Mucosa of rectum (tissue), 2 donors: ENCODE measurements around the gene HDGFL2.
A peak's percentile ranks its signal among the peaks of the same experiment; 100 is the strongest.

Experiments
- H3K27ac ChIP-seq, 2 donors: one replicate each; pipeline ENCODE4 v1.7.0; 2013; ENCODE audit warnings: inconsistent platforms in 2 of 2, low read depth in 2 of 2, low read length in 2 of 2
- H3K27me3 ChIP-seq, 2 donors: one replicate each; pipeline ENCODE4 v1.7.0; 2013; ENCODE audit warnings: low read length in 2 of 2; ENCODE audit not compliant: control insufficient read depth in 2 of 2, insufficient read depth in 2 of 2
- H3K36me3 ChIP-seq, 2 donors: one replicate each; pipeline ENCODE4 v1.7.0; 2013; ENCODE audit warnings: low read length in 2 of 2; ENCODE audit not compliant: control insufficient read depth in 2 of 2, insufficient read depth in 2 of 2
- H3K4me1 ChIP-seq, 2 donors: one replicate each; pipeline ENCODE4 v1.7.0; 2013; ENCODE audit warnings: low read length in 2 of 2, mild to moderate bottlenecking in 1 of 2; ENCODE audit not compliant: control insufficient read depth in 2 of 2, insufficient read depth in 2 of 2
- H3K4me3 ChIP-seq, 2 donors: one replicate each; pipeline ENCODE4 v1.7.0; 2013; ENCODE audit warnings: low read length in 2 of 2
- H3K9ac ChIP-seq, 2 donors: one replicate each; pipeline ENCODE4 v1.7.0; 2013; ENCODE audit warnings: low read length in 2 of 2, low read depth in 1 of 2, mild to moderate bottlenecking in 1 of 2
- H3K9me3 ChIP-seq, 2 donors: one replicate each; pipeline ENCODE4 v1.7.0; 2013; ENCODE audit warnings: low read length in 2 of 2; ENCODE audit not compliant: control insufficient read depth in 2 of 2
- donor health status: healthy.
- donor health status: Normal muscosa, but diverticular disease.

The HDGFL2 gene

GRCh38 chr19:4515732-4516131 is 43.6 kb downstream of the HDGFL2 start:
- H3K36me3 ChIP-seq = no peaks in the 10 kb centered on the region
- H3K27ac ChIP-seq = no peak overlapping the region
- H3K4me1 ChIP-seq = no peaks in the 10 kb centered on the region
- H3K9ac ChIP-seq = no peak overlapping the region
- H3K9me3 ChIP-seq = no peaks in the 10 kb centered on the region
- H3K27me3 ChIP-seq = no peaks in the 10 kb centered on the region
- no peak overlapping the region for H3K4me3 ChIP-seq

GRCh38 chr19:4516199-4516938 is 44.3 kb downstream of the HDGFL2 start:
- no peaks in the 10 kb centered on the region for H3K36me3 ChIP-seq
- H3K27me3 ChIP-seq = no peaks in the 10 kb centered on the region
- H3K9ac ChIP-seq = no peak overlapping the region
- H3K9me3 ChIP-seq = no peaks in the 10 kb centered on the region
- no peak overlapping the region for H3K27ac ChIP-seq
- H3K4me1 ChIP-seq = no peaks in the 10 kb centered on the region
- no peak overlapping the region for H3K4me3 ChIP-seq

GRCh38 chr19:4516939-4517300 is 44.8 kb downstream of the HDGFL2 start:
- H3K4me1 ChIP-seq = no peaks in the 10 kb centered on the region
- H3K27ac ChIP-seq = no peak overlapping the region
- H3K4me3 ChIP-seq = no peak overlapping the region
- H3K9ac ChIP-seq = no peak overlapping the region
- H3K36me3 ChIP-seq = no peaks in the 10 kb centered on the region
- H3K27me3 ChIP-seq = no peaks in the 10 kb centered on the region
- no peaks in the 10 kb centered on the region for H3K9me3 ChIP-seq

- Histone ChIP-seq H3K4me3 (no peak overlapping the region), H3K27me3 (no peaks in the 10 kb centered on the region), H3K9ac (no peak overlapping the region), H3K36me3 (no peaks in the 10 kb centered on the region), H3K4me1 (no peaks in the 10 kb centered on the region), H3K27ac (peak overlapping the region in 1 of 2 donors; percentile 56), H3K9me3 (no peaks in the 10 kb centered on the region)
These were observed 45.5 kb downstream of the HDGFL2 start for GRCh38 chr19:4517451-4518057.

GRCh38 chr19:4518345-4519171 is 46.5 kb downstream of the HDGFL2 start, which contains the start of gene PLIN4:
Gene PLIN4 (minus strand): TSS chr19:4518486. CDS start chr19:4518272, 214 bp downstream.
- H3K9me3 ChIP-seq = no peaks in the 10 kb centered on the region
- H3K27me3 ChIP-seq = no peaks in the 10 kb centered on the region
- no peak within 1 kb of the TSS for H3K4me3 ChIP-seq
- peak within 1 kb of the TSS in 1 of 2 donors; percentile 2 for H3K9ac ChIP-seq
- H3K27ac ChIP-seq = peak within 1 kb of the TSS in 1 of 2 donors; percentile 72
- H3K4me1 ChIP-seq = no peaks in the 10 kb centered on the region
- H3K36me3 ChIP-seq = no peaks in the 10 kb centered on the region

- Histone ChIP-seq H3K27ac (peak overlapping the region in 1 of 2 donors; percentile 72), H3K9ac (peak overlapping the region in 1 of 2 donors; percentile 2), H3K4me3 (no peak overlapping the region), H3K36me3 (no peaks in the 10 kb centered on the region), H3K4me1 (no peaks in the 10 kb centered on the region), H3K9me3 (no peaks in the 10 kb centered on the region), H3K27me3 (no peaks in the 10 kb centered on the region)
These were observed 47.0 kb downstream of the HDGFL2 start for GRCh38 chr19:4519172-4519496.

GRCh38 chr19:4519521-4520277 is 47.6 kb downstream of the HDGFL2 start:
- Histone ChIP-seq H3K4me1 (no peaks in the 10 kb centered on the region), H3K9me3 (no peaks in the 10 kb centered on the region), H3K27me3 (no peaks in the 10 kb centered on the region), H3K4me3 (no peak overlapping the region), H3K36me3 (no peaks in the 10 kb centered on the region), H3K27ac (peak overlapping the region in 1 of 2 donors; percentile 72), H3K9ac (no peak overlapping the region)

- Histone ChIP-seq H3K36me3 (no peaks in the 10 kb centered on the region), H3K27me3 (no peaks in the 10 kb centered on the region), H3K4me1 (no peaks in the 10 kb centered on the region), H3K4me3 (no peak overlapping the region), H3K9me3 (no peaks in the 10 kb centered on the region), H3K27ac (no peak overlapping the region), H3K9ac (no peak overlapping the region)
These were observed 49.2 kb downstream of the HDGFL2 start for GRCh38 chr19:4521170-4521887.

GRCh38 chr19:4521888-4522242 is 49.8 kb downstream of the HDGFL2 start:
- Histone ChIP-seq H3K27ac (no peak overlapping the region), H3K27me3 (no peaks in the 10 kb centered on the region), H3K4me1 (no peaks in the 10 kb centered on the region)

More at GRCh38 chr19:4521888-4522242, 49.8 kb downstream of the HDGFL2 start:
- Histone ChIP-seq H3K9ac (no peak overlapping the region), H3K9me3 (no peaks in the 10 kb centered on the region), H3K36me3 (no peaks in the 10 kb centered on the region), H3K4me3 (no peak overlapping the region)
